T1000 (cell line): ENCODE results near the gene DHRS4L2.
A peak's percentile ranks its signal among the peaks of the same experiment; 100 is the strongest.
"Not testable (repeated sequence)": the region's sequence is repeated elsewhere in the genome, so short reads cannot be mapped to it uniquely, and the experiment has no call there.

Experiments used
- DNase-seq: peaks from one replicate; lab custom pipeline; 2025; ENCODE audit warnings: mixed read lengths; lab: John Stamatoyannopoulos, UW

DHRS4L2 gene

GRCh38 chr14:23973178-23973577, 15.6 kb upstream of the DHRS4L2 start:
- DNase-seq: not testable (repeated sequence)

GRCh38 chr14:23974041-23974440, 14.7 kb upstream of the DHRS4L2 start:
- DNase-seq: not testable (repeated sequence)

- DNase-seq: not testable (repeated sequence)
Measured at GRCh38 chr14:23977208-23977607, 11.5 kb upstream of the DHRS4L2 start.

- DNase-seq: not testable (repeated sequence)
Measured at GRCh38 chr14:23981951-23982813, 6.5 kb upstream of the DHRS4L2 start.

- DNase-seq: no peak
Measured at GRCh38 chr14:23984891-23985602, 3.7 kb upstream of the DHRS4L2 start.

- not testable (repeated sequence) for DNase-seq
Measured at GRCh38 chr14:23988223-23988606, 514 bp upstream of the DHRS4L2 start.

- not testable (repeated sequence) for DNase-seq
Measured at GRCh38 chr14:23989734-23990445, 1.2 kb downstream of the DHRS4L2 start.

GRCh38 chr14:23990961-23991360, 2.2 kb downstream of the DHRS4L2 start:
- not testable (repeated sequence) for DNase-seq

- not testable (repeated sequence) for DNase-seq
Measured at GRCh38 chr14:23993042-23993441, 4.3 kb downstream of the DHRS4L2 start.

GRCh38 chr14:23996009-23996408, 7.3 kb downstream of the DHRS4L2 start:
- not testable (repeated sequence) for DNase-seq

GRCh38 chr14:23996825-23997224, 8.1 kb downstream of the DHRS4L2 start:
- DNase-seq: not testable (repeated sequence)

GRCh38 chr14:23999640-24000039, 10.9 kb downstream of the DHRS4L2 start:
- DNase-seq: not testable (repeated sequence)

GRCh38 chr14:24001078-24001477, 12.3 kb downstream of the DHRS4L2 start:
- not testable (repeated sequence) for DNase-seq

GRCh38 chr14:24001679-24002078, 12.9 kb downstream of the DHRS4L2 start:
- DNase-seq: not testable (repeated sequence)

- DNase-seq: not testable (repeated sequence)
Measured at GRCh38 chr14:24006471-24006816, 17.7 kb downstream of the DHRS4L2 start.

- DNase-seq: peak; percentile 9
Measured at GRCh38 chr14:24006817-24007652, 18.3 kb downstream of the DHRS4L2 start.

- DNase-seq: no peak
Measured at GRCh38 chr14:24011051-24011450, 22.3 kb downstream of the DHRS4L2 start.

- DNase-seq: not testable (repeated sequence)
Measured at GRCh38 chr14:24012726-24013273, 24.1 kb downstream of the DHRS4L2 start.

- DNase-seq: peak; percentile 35
Measured at GRCh38 chr14:24013654-24014514, 25.2 kb downstream of the DHRS4L2 start.

- not testable (repeated sequence) for DNase-seq
Measured at GRCh38 chr14:24015745-24016144, 27.0 kb downstream of the DHRS4L2 start.
